HG02763 (cell line): ENCODE data around the gene SPAAR.

Source experiments
- ATAC-seq: cut with Tn5 transposase; IDR thresholded peaks from one replicate; pipeline ENCODE4 v1.9.1; 2021; ENCODE audit warnings: mild to moderate bottlenecking, moderate library complexity; ENCODE audit not compliant: unreplicated experiment

The SPAAR gene

GRCh38 chr9:35945341-35946018, 36.2 kb downstream of the SPAAR start:
- ATAC-seq, result no peak

GRCh38 chr9:35948451-35948850, 39.2 kb downstream of the SPAAR start:
- no peak for ATAC-seq

GRCh38 chr9:35948901-35949318, 39.6 kb downstream of the SPAAR start:
- ATAC-seq, result no peak

- ATAC-seq, result no peak
These were observed 42.4 kb downstream of the SPAAR start for GRCh38 chr9:35951736-35952135.

- no peak for ATAC-seq
These were observed 43.4 kb downstream of the SPAAR start for GRCh38 chr9:35952526-35953191.

- no peak for ATAC-seq
These were observed 45.8 kb downstream of the SPAAR start for GRCh38 chr9:35954942-35955546.

- no peak for ATAC-seq
These were observed 47.4 kb downstream of the SPAAR start for GRCh38 chr9:35956651-35957050.

GRCh38 chr9:35958104-35958837, 49.0 kb downstream of the SPAAR start, which contains the start of gene OR2S2:
Gene OR2S2, minus strand, starts transcription at chr9:35958154. Its CDS starts 56 bp downstream, at chr9:35958098.
- ATAC-seq, result no peak

GRCh38 chr9:35960039-35960655, 50.9 kb downstream of the SPAAR start:
- ATAC-seq, result no peak
